ENCODE data around the gene SLC36A1.
"Not testable (repeated sequence)": the region's sequence is repeated elsewhere in the genome, so short reads cannot be mapped to it uniquely, and the experiment has no call there.

SLC36A1 gene

DNA sequence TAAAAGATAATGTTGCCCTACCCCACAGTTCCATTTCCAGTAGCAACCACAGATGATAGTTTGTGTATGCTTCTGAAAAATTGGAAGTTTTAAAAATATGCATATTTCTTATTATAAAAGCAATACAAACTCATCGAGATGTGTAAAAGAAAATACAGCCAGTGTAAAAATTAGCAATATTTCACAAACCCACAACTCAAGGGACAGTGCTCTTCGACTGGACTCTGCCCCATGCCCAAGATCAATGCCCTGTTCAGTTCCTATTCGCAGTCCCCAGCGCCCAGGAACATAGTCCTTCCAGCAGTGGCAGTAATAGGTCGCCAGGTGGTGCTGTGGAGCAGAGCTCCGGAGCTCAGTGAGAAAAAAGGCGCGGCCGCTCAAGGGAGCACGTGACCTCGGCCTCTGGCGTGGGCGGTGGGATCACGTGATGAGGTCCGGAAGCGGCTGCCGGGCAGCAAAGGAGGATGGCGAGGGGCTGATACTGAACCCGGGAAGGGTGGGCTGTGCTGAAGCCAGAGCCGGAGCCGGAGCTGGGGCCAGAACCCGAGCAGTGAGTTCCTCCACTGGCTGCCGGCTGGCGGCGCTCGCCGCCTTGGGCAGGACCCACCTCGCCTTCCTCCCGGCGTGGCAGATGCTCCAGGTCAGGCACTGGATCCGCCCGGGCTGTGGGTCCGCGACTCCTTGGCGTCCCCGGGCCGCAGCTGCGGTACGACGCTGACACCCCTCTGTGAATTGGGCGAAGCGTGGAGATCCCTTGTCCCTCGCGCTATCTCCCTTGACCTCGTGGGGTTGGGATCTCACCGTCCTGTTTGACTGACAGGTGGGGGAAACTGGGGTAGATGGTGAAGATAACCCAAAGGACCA lies at the start of gene SLC36A1:
Gene SLC36A1, plus strand, starts transcription at position 430 of the 864 bp plus-strand sequence. CDS start 11,190 bp downstream, outside the sequence.
- H3K36me3 ChIP-seq (ENCODE audit: insufficient read depth, low read length) = no peaks in the 10 kb centered on the region
- H3K9ac ChIP-seq (ENCODE audit: low read depth, low read length) = peak within 1 kb of the TSS; percentile 62
- H3K4me1 ChIP-seq (ENCODE audit: insufficient read depth, low read length) = peaks cover 4% of the 10 kb centered on the region
- no peaks in the 10 kb centered on the region for H3K9me3 ChIP-seq (ENCODE audit: control insufficient read depth, insufficient read depth, low read length)

DNA sequence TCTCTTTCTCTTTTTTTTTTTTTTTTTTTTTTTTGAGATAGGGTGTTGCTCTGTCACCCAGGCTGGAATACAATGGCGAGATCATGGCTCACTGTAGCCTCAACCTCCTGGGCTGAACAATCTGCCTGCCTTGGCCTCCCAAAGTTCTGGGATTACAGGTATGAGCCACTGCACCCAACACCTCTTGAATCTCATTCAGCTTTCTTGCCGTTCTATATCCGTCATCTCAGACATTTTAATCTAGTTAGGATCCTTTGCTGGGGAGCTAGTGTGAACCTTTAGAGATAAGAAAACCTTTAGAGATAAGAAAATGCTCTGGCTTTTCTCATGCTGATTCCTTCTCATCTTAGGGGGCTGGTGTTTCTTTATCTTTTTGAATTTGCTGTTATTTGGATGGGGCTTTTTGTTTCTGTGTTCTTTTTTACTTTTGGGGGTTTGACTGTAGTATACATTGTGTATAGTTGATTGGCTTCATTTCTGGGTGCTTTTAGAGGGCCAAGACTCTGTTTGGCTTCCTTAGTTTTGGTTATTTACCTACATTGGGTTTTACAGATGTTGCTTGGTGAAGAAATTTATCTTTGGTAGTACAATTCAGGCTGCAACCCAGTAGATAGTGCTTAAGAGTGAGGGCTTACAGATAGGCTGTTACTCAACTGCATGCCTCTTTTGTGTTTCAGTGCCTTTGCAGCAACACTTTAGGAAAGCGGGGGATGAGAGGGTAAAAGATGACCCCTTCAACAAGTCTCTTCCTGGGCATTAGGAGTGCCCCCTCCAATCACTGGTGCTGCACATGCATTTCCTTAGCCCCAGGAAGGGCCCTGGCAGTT lies 41.9 kb upstream of the SLC36A1 start:
- Histone ChIP-seq H3K36me3 (ENCODE audit: insufficient read depth, low read length) (no peaks in the 10 kb centered on the region), H3K9me3 (ENCODE audit: control insufficient read depth, insufficient read depth, low read length) (no peaks in the 10 kb centered on the region; the same call in 1 of the 2 replicates), H3K9ac (ENCODE audit: low read depth, low read length) (no peak overlapping the region), H3K4me1 (ENCODE audit: insufficient read depth, low read length) (no peaks in the 10 kb centered on the region)

DNA sequence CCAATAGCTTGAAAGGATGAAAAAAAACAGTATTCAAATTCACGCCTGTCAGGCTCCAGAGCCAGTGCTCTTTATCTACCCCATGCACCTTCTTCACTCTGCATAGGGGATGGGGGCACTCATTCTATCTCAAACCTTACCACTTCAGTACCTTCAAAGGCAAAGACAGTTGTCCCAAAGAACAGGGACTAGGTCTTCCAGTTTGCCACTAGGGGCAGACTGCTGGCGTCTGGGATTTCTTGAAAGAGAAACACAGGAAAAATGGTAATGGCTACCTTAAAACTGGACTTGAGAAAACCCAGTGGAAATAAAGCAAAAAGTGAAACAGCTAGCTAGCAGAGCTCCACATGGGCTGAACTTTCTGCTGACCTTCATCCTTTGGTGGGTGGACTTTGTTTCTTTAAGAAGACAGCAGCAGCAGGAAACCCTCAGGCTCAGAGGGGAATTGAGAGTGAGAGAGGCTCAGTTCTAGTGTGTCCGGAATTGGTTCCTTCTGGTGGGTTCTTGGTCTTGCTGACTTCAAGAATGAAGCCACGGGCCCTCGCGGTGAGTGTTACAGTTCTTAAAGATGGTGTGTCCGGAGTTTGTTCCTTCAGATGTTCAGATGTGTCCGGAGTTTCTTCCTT lies 41.0 kb upstream of the SLC36A1 start:
- H3K9ac ChIP-seq (ENCODE audit: low read depth, low read length) = no peak overlapping the region
- H3K9me3 ChIP-seq (ENCODE audit: control insufficient read depth, insufficient read depth, low read length) = no peaks in the 10 kb centered on the region
- no peaks in the 10 kb centered on the region for H3K36me3 ChIP-seq (ENCODE audit: insufficient read depth, low read length)
- no peaks in the 10 kb centered on the region for H3K4me1 ChIP-seq (ENCODE audit: insufficient read depth, low read length)

DNA sequence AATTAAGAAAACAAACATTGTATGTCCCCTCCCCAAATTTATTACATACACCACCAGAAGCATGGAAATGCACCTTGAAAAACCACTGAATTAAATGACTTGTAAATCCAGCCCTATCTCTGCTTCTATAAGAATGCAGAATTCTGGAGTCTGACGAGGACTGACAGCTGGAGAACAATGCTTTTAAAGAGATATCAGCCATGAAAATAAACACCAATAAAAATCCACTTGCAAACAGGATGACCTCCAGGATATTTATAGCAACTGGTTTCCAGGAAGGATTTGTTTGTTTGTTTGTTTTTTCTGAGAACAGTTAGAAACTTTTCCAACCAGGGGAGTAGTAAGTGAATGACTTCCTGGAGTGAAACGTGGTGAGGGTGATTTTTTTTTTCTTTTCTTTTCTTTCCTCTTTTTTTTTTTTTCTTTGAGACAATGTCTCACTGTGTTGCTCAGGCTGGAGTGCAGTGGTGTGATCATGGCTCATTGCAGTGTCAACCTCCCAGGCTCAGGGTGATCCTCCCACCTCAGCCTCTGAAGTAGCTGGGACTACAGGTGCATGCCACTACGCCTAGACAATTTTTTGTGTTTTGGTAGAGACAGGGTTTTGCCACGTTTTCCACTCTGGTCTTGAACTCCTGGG lies 38.7 kb upstream of the SLC36A1 start:
- no peak overlapping the region for H3K9ac ChIP-seq (ENCODE audit: low read depth, low read length)
- H3K36me3 ChIP-seq (ENCODE audit: insufficient read depth, low read length) = no peaks in the 10 kb centered on the region
- no peaks in the 10 kb centered on the region for H3K9me3 ChIP-seq (ENCODE audit: control insufficient read depth, insufficient read depth, low read length)
- H3K4me1 ChIP-seq (ENCODE audit: insufficient read depth, low read length) = no peaks in the 10 kb centered on the region

DNA sequence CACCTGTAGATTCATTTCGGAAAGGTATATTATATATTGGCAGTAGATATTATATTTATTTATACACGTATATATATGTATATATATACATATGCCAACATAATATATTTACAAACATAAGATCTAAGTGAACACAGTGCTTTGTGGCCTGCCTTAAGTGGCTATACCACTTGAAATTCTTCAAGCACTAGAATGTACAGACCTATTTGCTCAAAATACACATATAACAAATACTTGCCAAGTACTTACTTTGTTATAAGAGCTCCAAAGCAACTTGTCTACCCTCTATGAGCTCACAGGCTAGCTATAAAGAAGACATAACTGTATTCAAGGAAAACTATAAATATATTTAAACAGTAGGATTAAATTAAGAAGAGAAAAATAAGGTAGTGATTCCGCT lies 33.6 kb upstream of the SLC36A1 start:
- no peak overlapping the region for H3K9ac ChIP-seq (ENCODE audit: low read depth, low read length)
- H3K4me1 ChIP-seq (ENCODE audit: insufficient read depth, low read length) = no peaks in the 10 kb centered on the region
- H3K9me3 ChIP-seq (ENCODE audit: control insufficient read depth, insufficient read depth, low read length) = peaks cover 2% of the 10 kb centered on the region
- no peaks in the 10 kb centered on the region for H3K36me3 ChIP-seq (ENCODE audit: insufficient read depth, low read length)

DNA sequence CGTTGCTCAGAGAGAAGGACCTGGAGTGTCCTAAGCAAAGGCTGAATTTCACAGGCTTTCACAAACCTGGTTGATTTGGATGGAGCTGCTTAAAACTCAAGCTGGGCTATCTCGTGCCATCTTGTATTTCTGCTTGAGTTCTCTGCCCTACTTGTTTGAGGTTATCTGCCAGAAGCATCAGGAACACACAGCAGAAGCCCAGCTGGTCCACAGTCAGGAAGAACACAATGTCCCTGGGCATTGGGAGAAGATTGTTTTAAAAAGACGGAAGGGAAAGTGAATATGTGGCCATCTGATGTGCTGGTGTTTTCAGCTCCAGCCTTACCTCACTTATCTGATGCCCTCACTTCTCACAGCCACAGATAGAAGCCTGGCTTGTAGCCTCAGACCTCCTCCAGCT lies 32.9 kb upstream of the SLC36A1 start:
- no peak overlapping the region for H3K9ac ChIP-seq (ENCODE audit: low read depth, low read length)
- H3K36me3 ChIP-seq (ENCODE audit: insufficient read depth, low read length) = no peaks in the 10 kb centered on the region
- peaks cover 2% of the 10 kb centered on the region for H3K9me3 ChIP-seq (ENCODE audit: control insufficient read depth, insufficient read depth, low read length)
- no peaks in the 10 kb centered on the region for H3K4me1 ChIP-seq (ENCODE audit: insufficient read depth, low read length)

DNA sequence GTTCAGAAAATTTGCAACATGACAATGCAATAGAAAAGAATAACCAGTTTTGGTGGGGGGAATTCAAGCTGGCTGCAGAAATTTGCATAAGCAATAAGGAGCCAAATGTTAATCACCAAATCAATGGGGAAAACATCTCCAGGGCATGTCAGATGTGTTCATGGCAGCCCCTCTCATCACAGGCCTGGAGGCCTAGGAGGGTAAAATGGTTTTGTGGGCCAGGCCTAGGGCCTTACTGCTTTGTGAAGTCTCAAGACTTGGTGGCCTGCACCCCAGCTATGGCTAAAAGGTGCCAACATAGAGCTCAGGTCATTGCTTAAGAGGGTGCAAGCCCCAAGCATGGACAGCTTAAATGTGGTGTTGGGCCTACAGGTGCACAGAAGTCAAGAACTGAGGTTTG lies 29.7 kb upstream of the SLC36A1 start:
- Histone ChIP-seq H3K36me3 (ENCODE audit: insufficient read depth, low read length) (no peaks in the 10 kb centered on the region), H3K9me3 (ENCODE audit: control insufficient read depth, insufficient read depth, low read length) (peaks cover 2% of the 10 kb centered on the region), H3K9ac (ENCODE audit: low read depth, low read length) (no peak overlapping the region), H3K4me1 (ENCODE audit: insufficient read depth, low read length) (no peaks in the 10 kb centered on the region)

DNA sequence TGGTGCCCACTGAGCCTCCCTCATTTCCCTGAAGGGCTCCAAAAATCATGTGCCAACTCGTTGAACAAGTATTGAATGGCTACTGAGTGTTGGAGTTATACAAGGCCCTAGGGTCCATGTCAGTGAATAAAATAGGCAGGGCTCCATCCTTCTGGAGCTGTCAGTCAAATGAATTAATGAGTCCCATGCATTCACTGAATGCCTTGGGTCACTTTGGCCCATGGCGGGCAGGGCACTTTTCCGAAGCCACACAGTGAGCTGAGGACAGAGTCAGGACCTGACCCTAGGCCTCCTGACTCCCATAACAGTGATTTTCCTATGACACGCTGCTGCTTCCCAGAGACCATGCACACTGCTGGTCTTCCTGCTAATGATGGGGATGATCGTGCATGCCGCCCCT lies 27.3 kb upstream of the SLC36A1 start:
- H3K36me3 ChIP-seq (ENCODE audit: insufficient read depth, low read length) = no peaks in the 10 kb centered on the region
- no peaks in the 10 kb centered on the region for H3K4me1 ChIP-seq (ENCODE audit: insufficient read depth, low read length)
- H3K9ac ChIP-seq (ENCODE audit: low read depth, low read length) = no peak overlapping the region
- peaks cover 2% of the 10 kb centered on the region for H3K9me3 ChIP-seq (ENCODE audit: control insufficient read depth, insufficient read depth, low read length)

DNA sequence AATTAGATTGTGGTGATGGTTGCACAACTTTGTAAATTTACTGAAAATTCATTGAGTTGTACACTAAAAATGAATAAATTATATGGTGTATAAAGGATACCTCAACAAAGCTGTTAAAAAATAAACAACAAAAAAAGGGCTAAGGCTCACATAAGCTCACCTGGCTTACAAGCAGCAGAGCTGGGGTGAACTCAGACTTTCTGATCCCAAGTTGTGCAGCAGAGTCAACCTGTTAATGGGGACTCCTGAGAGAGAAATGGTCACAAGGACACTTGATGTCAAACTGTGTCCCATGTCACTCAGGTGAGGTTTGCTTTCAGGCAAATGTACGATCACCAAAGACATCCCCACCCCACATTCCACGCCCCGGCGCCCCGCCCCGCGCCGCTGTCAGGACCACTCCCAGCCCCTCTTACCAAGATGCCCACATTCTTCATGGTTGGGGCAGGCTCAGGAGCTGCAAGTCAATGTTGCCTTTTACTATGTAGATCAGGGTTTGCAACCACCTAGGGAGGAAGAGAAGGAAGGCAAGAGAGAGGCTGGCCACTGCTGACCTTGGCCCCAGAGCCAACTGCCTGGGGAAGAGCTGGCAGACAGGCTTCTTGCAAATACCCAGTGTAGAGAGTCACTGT lies 22.4 kb upstream of the SLC36A1 start:
- Histone ChIP-seq H3K4me1 (ENCODE audit: insufficient read depth, low read length) (peaks cover 3% of the 10 kb centered on the region; the same call in 1 of the 2 replicates), H3K36me3 (ENCODE audit: insufficient read depth, low read length) (no peaks in the 10 kb centered on the region), H3K9ac (ENCODE audit: low read depth, low read length) (no peak overlapping the region), H3K9me3 (ENCODE audit: control insufficient read depth, insufficient read depth, low read length) (no peaks in the 10 kb centered on the region)

DNA sequence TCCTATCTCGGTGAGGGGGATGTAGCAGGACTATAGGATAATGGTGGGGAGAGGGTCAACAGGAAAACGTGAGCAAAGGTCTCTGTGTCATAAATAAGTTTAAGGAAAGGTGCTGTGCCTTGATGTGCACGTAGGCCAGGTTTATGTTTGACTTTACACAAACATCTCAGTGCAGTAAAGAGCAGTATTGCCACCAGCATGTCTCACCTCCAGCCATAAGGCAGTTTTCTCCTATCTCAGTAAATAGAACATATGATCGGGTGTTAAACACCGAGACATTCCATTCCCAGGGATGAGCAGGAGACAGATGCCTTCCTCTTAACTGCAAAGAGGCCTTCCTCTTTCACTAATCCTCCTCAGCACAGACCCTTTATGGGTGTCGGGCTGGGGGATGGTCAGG lies 21.1 kb upstream of the SLC36A1 start:
- not testable (repeated sequence) for H3K9ac ChIP-seq (ENCODE audit: low read depth, low read length); H3K9me3 ChIP-seq (ENCODE audit: control insufficient read depth, insufficient read depth, low read length); H3K36me3 ChIP-seq (ENCODE audit: insufficient read depth, low read length); H3K4me1 ChIP-seq (ENCODE audit: insufficient read depth, low read length)

DNA sequence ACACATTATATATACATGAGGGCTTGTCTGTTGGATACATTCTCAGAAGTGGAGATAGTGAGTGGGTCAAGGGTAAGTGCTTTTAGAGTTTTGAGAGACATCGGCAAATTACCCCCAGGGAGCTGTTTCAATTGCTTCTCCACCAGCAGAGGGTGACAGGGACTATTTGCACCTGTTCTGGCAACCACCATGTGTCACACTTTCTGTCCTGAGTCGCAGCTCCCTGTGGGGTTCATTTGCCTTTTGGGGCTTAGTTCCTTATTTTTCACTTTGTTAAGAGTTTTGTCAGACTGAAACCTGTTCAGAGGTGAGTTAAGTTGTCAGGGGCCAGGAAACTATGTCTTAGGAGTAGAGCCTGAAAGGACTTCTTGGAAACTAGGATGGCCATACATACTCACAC lies 20.1 kb upstream of the SLC36A1 start:
- Histone ChIP-seq H3K9ac (ENCODE audit: low read depth, low read length) (no peak overlapping the region), H3K9me3 (ENCODE audit: control insufficient read depth, insufficient read depth, low read length) (no peaks in the 10 kb centered on the region), H3K36me3 (ENCODE audit: insufficient read depth, low read length) (no peaks in the 10 kb centered on the region), H3K4me1 (ENCODE audit: insufficient read depth, low read length) (peaks cover 3% of the 10 kb centered on the region; the same call in 1 of the 2 replicates)

DNA sequence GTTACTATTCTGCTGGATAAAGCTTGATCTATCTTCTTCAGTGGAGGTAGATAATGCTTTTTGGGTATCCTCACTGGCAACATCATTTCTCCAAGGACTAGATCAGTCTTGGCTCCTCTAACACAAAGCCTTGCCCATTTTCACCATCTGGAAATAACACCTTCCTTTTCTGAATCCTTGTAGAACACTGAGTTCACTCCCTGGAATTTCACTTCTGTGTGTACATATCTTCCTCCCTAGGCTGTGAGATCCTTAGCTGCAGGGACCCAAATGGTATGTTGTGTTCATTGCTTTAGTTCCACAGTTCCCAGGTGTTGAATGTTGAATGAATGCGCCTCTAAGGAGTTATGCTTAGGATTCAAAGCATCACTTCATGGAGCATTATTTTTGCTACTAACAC lies 16.7 kb upstream of the SLC36A1 start:
- no peaks in the 10 kb centered on the region for H3K36me3 ChIP-seq (ENCODE audit: insufficient read depth, low read length)
- H3K9me3 ChIP-seq (ENCODE audit: control insufficient read depth, insufficient read depth, low read length) = peaks cover 4% of the 10 kb centered on the region; the same call in 1 of the 2 replicates
- no peak overlapping the region for H3K9ac ChIP-seq (ENCODE audit: low read depth, low read length)
- no peaks in the 10 kb centered on the region for H3K4me1 ChIP-seq (ENCODE audit: insufficient read depth, low read length)

DNA sequence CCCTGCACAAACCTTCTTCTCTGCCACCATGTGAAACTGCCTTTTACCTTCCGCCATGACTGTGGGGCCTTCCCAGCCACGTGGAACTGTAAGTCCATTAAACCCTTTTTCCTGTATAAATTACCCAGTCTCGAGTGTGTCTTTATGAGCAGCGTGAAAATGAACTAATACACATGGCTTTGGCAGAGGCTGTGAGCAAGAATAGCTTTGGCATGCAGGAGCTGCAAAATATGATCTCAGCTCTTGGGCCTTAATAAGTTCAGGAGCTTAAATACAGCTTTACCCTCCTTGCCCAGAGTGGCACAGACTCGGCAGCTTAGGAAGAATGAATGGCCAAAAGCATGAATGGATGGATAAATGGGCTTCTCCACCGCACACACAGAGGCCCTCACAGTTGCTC lies 15.7 kb upstream of the SLC36A1 start:
- H3K36me3 ChIP-seq (ENCODE audit: insufficient read depth, low read length) = no peaks in the 10 kb centered on the region
- no peaks in the 10 kb centered on the region for H3K4me1 ChIP-seq (ENCODE audit: insufficient read depth, low read length)
- no peak overlapping the region for H3K9ac ChIP-seq (ENCODE audit: low read depth, low read length)
- H3K9me3 ChIP-seq (ENCODE audit: control insufficient read depth, insufficient read depth, low read length) = peaks cover 4% of the 10 kb centered on the region; the same call in 1 of the 2 replicates

DNA sequence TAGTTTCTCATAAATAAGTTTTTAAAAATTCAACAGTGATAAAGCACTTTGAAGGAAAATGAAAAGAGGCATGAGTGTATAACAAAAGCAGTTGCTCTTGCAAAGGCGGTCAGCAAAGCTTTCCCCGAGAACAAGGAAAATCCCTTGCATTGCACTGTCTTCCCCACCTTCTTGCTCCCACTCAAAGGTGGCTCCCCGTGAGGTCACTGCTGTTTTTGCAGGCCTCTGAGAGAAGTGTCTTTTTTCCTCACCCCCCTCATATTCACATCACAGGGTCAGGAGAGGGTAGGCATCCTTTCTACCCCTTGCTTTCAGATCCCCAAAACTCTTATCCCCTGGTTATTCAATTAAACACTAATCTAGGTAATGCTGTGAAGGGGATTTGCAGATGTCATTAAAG lies 15.2 kb upstream of the SLC36A1 start:
- no peaks in the 10 kb centered on the region for H3K4me1 ChIP-seq (ENCODE audit: insufficient read depth, low read length)
- H3K36me3 ChIP-seq (ENCODE audit: insufficient read depth, low read length) = no peaks in the 10 kb centered on the region
- H3K9me3 ChIP-seq (ENCODE audit: control insufficient read depth, insufficient read depth, low read length) = peaks cover 4% of the 10 kb centered on the region; the same call in 1 of the 2 replicates
- no peak overlapping the region for H3K9ac ChIP-seq (ENCODE audit: low read depth, low read length)

All from ES-I3 (cell line).